ENCODE measurements around the gene FAM78A.
A peak's percentile ranks its signal among the peaks of the same experiment; 100 is the strongest.
"Not testable (repeated sequence)": the region's sequence is repeated elsewhere in the genome, so short reads cannot be mapped to it uniquely, and the experiment has no call there.

The FAM78A gene

GRCh38 chr9:131277287-131277909 lies 1.1 kb upstream of the FAM78A start:
- FAIRE-seq, result peak; percentile 66
- peak; percentile 52 for DNase-seq (ENCODE audit: insufficient read length, low spot score)
- TF ChIP-seq TAF1 (IDR thresholded peaks at IDR 0.05; ENCODE audit: low read depth, low read length) (no peak), PAX5 (IDR thresholded peaks at IDR 0.05; ENCODE audit: insufficient read depth, low read length, severe bottlenecking) (no peak), SPI1 (IDR thresholded peaks at IDR 0.05; ENCODE audit: low read depth, low read length) (no peak), POLR2AphosphoS5 (IDR thresholded peaks at IDR 0.05; ENCODE audit: low read depth, low read length) (no peak), POLR2A (IDR thresholded peaks at IDR 0.05; ENCODE audit: low read depth, low read length) (no peak), POU2F2 (IDR thresholded peaks at IDR 0.05; ENCODE audit: low read depth, low read length) (no peak)

- FAIRE-seq (peak; percentile 28), DNase-seq (ENCODE audit: insufficient read length, low spot score) (no peak)
- no peak for TF ChIP-seq TAF1 (IDR thresholded peaks at IDR 0.05; ENCODE audit: low read depth, low read length)
- TF ChIP-seq SPI1 (IDR thresholded peaks at IDR 0.05; ENCODE audit: low read depth, low read length), result no peak
- TF ChIP-seq POLR2A (IDR thresholded peaks at IDR 0.05; ENCODE audit: low read depth, low read length), result no peak
- no peak for TF ChIP-seq PAX5 (IDR thresholded peaks at IDR 0.05; ENCODE audit: insufficient read depth, low read length, severe bottlenecking)
- TF ChIP-seq POU2F2 (IDR thresholded peaks at IDR 0.05; ENCODE audit: low read depth, low read length), result no peak
- TF ChIP-seq POLR2AphosphoS5 (IDR thresholded peaks at IDR 0.05; ENCODE audit: low read depth, low read length), result no peak
Measured at GRCh38 chr9:131276891-131277286, 579 bp upstream of the FAM78A start.

- FAIRE-seq (peak; percentile 69), DNase-seq (ENCODE audit: insufficient read length, low spot score) (no peak)
- TF ChIP-seq TAF1 (IDR thresholded peaks at IDR 0.05; ENCODE audit: low read depth, low read length), result no peak
- no peak for TF ChIP-seq POLR2A (IDR thresholded peaks at IDR 0.05; ENCODE audit: low read depth, low read length)
- TF ChIP-seq POLR2AphosphoS5 (IDR thresholded peaks at IDR 0.05; ENCODE audit: low read depth, low read length), result no peak
- no peak for TF ChIP-seq POU2F2 (IDR thresholded peaks at IDR 0.05; ENCODE audit: low read depth, low read length)
- no peak for TF ChIP-seq SPI1 (IDR thresholded peaks at IDR 0.05; ENCODE audit: low read depth, low read length)
- no peak for TF ChIP-seq PAX5 (IDR thresholded peaks at IDR 0.05; ENCODE audit: insufficient read depth, low read length, severe bottlenecking)
Measured at GRCh38 chr9:131275332-131276093, 797 bp downstream of the FAM78A start.

- FAIRE-seq (no peak), DNase-seq (ENCODE audit: insufficient read length, low spot score) (no peak)
- TF ChIP-seq SPI1 (IDR thresholded peaks at IDR 0.05; ENCODE audit: low read depth, low read length) (no peak), TAF1 (IDR thresholded peaks at IDR 0.05; ENCODE audit: low read depth, low read length) (no peak), PAX5 (IDR thresholded peaks at IDR 0.05; ENCODE audit: insufficient read depth, low read length, severe bottlenecking) (no peak), POLR2AphosphoS5 (IDR thresholded peaks at IDR 0.05; ENCODE audit: low read depth, low read length) (no peak), POLR2A (IDR thresholded peaks at IDR 0.05; ENCODE audit: low read depth, low read length) (no peak), POU2F2 (IDR thresholded peaks at IDR 0.05; ENCODE audit: low read depth, low read length) (no peak)
Measured at GRCh38 chr9:131274674-131275331, 1.5 kb downstream of the FAM78A start.

GRCh38 chr9:131273856-131274673 lies 2.2 kb downstream of the FAM78A start:
- FAIRE-seq, result no peak

GRCh38 chr9:131273146-131273855 lies 3.0 kb downstream of the FAM78A start:
- FAIRE-seq (peak; percentile 83), DNase-seq (ENCODE audit: insufficient read length, low spot score) (no peak)
- TF ChIP-seq TAF1 (IDR thresholded peaks at IDR 0.05; ENCODE audit: low read depth, low read length), result no peak
- TF ChIP-seq POLR2A (IDR thresholded peaks at IDR 0.05; ENCODE audit: low read depth, low read length), result no peak
- TF ChIP-seq POLR2AphosphoS5 (IDR thresholded peaks at IDR 0.05; ENCODE audit: low read depth, low read length), result no peak
- TF ChIP-seq POU2F2 (IDR thresholded peaks at IDR 0.05; ENCODE audit: low read depth, low read length), result no peak
- TF ChIP-seq PAX5 (IDR thresholded peaks at IDR 0.05; ENCODE audit: insufficient read depth, low read length, severe bottlenecking), result no peak
- TF ChIP-seq SPI1 (IDR thresholded peaks at IDR 0.05; ENCODE audit: low read depth, low read length), result no peak

More at GRCh38 chr9:131273856-131274673, 2.2 kb downstream of the FAM78A start:
- DNase-seq (ENCODE audit: insufficient read length, low spot score), result no peak
- TF ChIP-seq POLR2A (IDR thresholded peaks at IDR 0.05; ENCODE audit: low read depth, low read length) (peak; percentile 52; the same call in 1 of the 2 replicates), POLR2AphosphoS5 (IDR thresholded peaks at IDR 0.05; ENCODE audit: low read depth, low read length) (no peak)

GRCh38 chr9:131272212-131272611 lies 4.1 kb downstream of the FAM78A start:
- FAIRE-seq (no peak), DNase-seq (ENCODE audit: insufficient read length, low spot score) (no peak)
- TF ChIP-seq PAX5 (IDR thresholded peaks at IDR 0.05; ENCODE audit: insufficient read depth, low read length, severe bottlenecking) (no peak), SPI1 (IDR thresholded peaks at IDR 0.05; ENCODE audit: low read depth, low read length) (no peak), POU2F2 (IDR thresholded peaks at IDR 0.05; ENCODE audit: low read depth, low read length) (no peak), POLR2A (IDR thresholded peaks at IDR 0.05; ENCODE audit: low read depth, low read length) (no peak), POLR2AphosphoS5 (IDR thresholded peaks at IDR 0.05; ENCODE audit: low read depth, low read length) (no peak), TAF1 (IDR thresholded peaks at IDR 0.05; ENCODE audit: low read depth, low read length) (no peak)

GRCh38 chr9:131271506-131271931 lies 4.8 kb downstream of the FAM78A start:
- FAIRE-seq (no peak), DNase-seq (ENCODE audit: insufficient read length, low spot score) (no peak)
- TF ChIP-seq POLR2AphosphoS5 (IDR thresholded peaks at IDR 0.05; ENCODE audit: low read depth, low read length) (no peak), PAX5 (IDR thresholded peaks at IDR 0.05; ENCODE audit: insufficient read depth, low read length, severe bottlenecking) (no peak), TAF1 (IDR thresholded peaks at IDR 0.05; ENCODE audit: low read depth, low read length) (no peak), POLR2A (IDR thresholded peaks at IDR 0.05; ENCODE audit: low read depth, low read length) (no peak), POU2F2 (IDR thresholded peaks at IDR 0.05; ENCODE audit: low read depth, low read length) (no peak), SPI1 (IDR thresholded peaks at IDR 0.05; ENCODE audit: low read depth, low read length) (no peak)

- FAIRE-seq, result not testable (repeated sequence)
Measured at GRCh38 chr9:131271016-131271273, 5.4 kb downstream of the FAM78A start.

More at GRCh38 chr9:131271016-131271273, 5.4 kb downstream of the FAM78A start:
- DNase-seq (ENCODE audit: insufficient read length, low spot score), result not testable (repeated sequence)

All from GM12891 (cell line).